Medulla oblongata (tissue), 1 donor: Measurements from ENCODE around the gene CHRNB1.
A peak's percentile ranks its signal among the peaks of the same experiment; 100 is the strongest.

ENCODE experiments used
- DNase-seq: peaks from one replicate; pipeline ENCODE4 v3.0.0-alpha.2; 2015; ENCODE audit errors: extremely low spot score

The CHRNB1 gene

DNA sequence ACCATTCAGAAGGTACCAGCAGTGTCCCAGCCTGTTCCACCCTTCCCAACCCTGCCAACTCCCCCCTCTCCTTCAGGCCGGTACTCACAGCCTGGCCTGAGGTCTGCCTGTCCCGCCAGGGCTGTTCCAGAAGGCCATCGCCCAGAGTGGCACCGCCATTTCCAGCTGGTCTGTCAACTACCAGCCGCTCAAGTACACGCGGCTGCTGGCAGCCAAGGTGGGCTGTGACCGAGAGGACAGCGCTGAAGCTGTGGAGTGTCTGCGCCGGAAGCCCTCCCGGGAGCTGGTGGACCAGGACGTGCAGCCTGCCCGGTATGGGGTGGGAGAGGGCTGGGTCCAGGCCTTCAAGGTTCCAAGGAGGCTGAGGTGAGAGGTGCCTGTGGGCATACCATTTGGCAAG is 30.0 kb upstream of the CHRNB1 start:
- no peak for DNase-seq

DNA sequence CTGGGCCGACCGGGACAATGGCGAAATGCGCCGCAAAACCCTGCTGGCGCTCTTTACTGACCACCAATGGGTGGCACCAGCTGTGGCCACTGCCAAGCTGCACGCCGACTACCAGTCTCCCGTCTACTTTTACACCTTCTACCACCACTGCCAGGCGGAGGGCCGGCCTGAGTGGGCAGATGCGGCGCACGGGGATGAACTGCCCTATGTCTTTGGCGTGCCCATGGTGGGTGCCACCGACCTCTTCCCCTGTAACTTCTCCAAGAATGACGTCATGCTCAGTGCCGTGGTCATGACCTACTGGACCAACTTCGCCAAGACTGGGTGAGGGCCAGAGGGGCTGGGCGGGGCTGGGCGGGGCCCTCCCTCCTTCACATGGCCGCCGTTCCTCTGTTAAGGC is 29.1 kb upstream of the CHRNB1 start:
- DNase-seq = no peak

DNA sequence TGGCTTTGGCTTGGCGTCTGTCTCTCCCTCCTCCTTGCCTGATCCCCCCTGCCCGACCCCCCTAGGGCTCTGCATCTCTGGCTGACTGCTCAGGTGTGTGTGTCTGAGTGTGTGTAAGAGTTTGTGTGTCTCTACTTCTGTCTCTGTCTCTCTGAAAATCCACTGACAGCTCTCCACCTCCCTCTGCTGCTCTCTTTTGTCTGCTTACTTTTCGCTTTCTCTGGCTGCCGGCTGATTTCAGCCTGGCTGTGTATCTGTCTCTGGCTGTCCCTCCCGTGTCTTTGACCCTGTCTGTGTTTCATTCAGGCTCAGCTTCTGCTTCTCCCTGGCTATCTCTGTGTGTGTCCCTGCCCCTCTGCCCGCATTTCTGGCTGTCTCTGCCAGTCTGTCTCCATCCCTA is 28.5 kb upstream of the CHRNB1 start:
- DNase-seq = no peak

DNA sequence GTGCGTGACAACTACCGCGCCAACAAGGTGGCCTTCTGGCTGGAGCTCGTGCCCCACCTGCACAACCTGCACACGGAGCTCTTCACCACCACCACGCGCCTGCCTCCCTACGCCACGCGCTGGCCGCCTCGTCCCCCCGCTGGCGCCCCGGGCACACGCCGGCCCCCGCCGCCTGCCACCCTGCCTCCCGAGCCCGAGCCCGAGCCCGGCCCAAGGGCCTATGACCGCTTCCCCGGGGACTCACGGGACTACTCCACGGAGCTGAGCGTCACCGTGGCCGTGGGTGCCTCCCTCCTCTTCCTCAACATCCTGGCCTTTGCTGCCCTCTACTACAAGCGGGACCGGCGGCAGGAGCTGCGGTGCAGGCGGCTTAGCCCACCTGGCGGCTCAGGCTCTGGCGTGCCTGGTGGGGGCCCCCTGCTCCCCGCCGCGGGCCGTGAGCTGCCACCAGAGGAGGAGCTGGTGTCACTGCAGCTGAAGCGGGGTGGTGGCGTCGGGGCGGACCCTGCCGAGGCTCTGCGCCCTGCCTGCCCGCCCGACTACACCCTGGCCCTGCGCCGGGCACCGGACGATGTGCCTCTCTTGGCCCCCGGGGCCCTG is 27.7 kb upstream of the CHRNB1 start:
- DNase-seq = no peak

DNA sequence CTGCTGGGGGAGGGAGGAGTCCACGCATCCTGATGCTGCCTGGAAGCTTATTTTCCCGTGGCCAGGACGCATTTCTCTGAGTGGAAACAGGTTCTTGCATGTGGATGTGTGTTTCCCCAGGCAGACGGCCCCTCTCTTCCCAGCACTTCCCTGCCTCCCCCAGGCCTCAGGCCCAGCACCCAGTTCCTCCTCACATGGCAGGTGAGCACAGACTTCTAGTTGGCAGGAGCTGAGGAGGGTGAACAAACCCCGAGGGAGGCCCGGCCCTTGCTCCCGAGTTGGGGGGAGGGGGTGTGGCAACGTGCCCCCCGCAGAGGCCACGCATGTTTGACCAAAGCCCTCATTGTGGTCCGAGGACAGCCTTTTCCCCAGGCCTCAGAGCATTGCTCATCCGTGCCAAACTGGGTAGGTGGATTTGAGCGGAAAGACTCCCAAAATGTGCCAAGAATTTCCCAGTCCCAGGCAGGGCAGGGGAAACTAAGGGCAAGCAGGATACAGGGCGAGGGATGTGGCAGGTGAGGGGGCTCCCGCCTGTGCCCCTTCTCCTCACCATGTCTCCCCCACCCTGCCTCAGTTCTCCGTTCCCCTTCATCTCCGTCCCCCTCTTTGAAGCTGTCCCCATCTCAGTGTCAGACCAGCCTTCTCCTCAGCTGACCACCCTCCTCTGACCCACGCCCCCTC is 26.2 kb upstream of the CHRNB1 start:
- DNase-seq = no peak

DNA sequence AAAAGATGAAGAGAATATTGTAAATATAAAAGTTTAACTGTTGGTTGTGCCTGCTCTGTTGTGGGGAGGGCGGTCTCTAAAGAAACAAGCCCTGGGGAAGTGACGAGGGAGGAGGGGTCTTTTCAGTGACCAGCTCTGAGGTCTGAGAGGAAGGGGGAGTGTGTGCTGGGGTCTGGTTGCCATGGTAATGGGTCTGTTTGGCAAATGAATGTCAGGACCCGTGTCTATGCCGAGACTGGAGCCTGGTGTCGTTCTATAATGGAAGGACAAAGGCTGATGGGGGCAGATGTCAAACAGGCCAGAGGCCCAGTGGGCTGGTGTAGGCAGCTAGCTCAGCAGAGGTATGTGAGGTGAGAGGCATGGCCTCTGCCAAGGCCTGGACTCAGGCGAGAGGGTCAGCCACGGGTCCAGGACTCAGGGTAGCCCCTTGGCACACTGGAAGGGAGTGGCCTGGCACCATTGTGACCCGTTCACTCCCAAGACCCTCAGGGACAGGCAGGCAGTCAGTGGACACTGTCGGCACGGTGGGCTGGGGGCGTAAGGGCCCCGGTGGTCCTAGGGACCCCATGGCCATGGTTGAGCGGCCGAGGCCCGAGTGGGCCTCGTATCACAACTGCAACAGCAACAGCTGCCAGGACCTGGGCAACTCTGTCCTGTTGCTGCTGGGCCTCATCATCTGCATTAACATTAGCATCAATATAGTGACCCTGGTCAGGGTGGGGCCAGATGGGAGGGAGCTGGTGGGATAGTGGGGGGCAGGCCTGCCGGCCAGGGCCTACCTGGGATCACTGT is 24.8 kb upstream of the CHRNB1 start, which contains the start of gene SPEM1:
Gene SPEM1, plus strand, starts transcription at position 506 of the 792 bp plus-strand sequence. Its CDS starts 61 bp downstream, at position 567.
- DNase-seq = no peak

DNA sequence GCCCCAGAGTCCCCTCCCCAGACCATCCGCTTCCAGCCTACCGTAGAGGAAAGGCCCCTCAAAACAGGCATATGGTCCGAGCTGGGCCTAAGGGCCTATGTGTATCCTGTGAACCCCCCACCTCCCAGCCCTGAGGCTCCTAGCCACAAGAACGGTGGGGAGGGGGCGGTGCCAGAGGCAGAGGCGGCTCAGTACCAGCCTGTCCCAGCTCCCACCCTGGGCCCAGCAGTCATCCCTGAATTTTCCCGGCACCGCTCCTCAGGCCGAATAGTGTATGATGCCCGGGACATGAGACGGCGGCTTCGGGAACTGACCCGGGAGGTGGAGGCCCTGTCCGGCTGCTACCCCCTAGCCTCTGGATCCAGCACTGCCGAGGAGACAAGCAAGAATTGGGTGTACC is 23.7 kb upstream of the CHRNB1 start:
- DNase-seq = no peak

DNA sequence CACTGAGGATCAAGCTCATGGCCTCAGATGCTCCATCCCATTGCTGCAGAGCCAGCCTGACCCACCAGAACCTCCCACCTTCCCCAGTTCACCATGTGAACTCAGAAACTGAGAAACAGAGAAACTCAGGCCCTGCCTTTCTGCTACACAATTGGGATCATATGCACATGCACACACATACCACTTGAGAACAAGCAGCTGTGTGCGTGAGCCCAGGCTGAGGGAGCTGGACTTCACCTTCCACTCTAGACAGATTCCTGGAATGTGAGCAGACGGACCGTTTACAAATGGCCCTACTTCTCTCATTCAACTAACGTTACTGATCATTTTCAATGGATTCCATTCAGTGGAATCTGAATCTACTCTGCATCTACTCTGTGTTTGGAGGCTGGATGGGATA is 21.2 kb upstream of the CHRNB1 start:
- no peak for DNase-seq

DNA sequence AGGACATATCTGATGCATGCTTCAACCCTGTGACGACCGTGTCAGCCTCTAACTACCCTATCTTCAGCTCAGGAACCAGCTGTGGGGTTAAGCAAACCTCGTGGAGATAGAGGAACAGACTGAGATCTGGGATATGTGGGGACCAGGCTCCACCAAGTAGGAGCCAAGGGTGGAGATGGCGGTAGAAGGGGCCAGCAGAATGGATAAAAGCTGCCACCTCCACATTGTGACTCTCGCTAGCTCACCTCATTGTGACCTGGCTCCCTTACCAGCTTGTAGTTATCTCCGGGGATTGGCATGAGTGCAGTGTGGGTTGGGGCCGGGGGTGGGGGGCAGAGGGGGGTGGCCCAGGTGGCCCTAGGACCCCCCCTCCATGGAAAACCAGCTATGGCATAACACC is 19.5 kb upstream of the CHRNB1 start, which contains the start of gene SPEM2:
Gene SPEM2, plus strand, starts transcription at position 301 of the 400 bp plus-strand sequence. Its CDS starts 73 bp downstream, at position 374.
- DNase-seq = no peak

DNA sequence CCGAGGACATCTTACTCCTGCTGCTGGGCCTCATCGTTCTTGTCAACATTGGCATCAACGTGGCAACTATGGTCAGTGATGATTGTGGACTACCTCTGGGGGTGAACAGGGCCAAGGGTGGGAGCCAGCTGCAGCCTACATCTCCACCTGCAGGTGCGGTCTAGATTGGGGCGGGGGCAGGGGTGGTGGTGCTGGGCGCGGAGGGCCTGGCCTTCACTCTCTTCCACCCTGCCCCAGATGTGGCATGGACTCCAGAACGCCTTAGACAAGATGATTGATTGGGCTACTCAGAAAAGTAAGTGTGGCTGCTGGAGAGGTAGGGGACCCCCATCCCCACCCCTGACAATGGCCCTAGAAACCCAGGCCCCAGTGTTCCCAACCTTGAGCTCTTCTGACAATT is 19.1 kb upstream of the CHRNB1 start:
- DNase-seq = no peak

DNA sequence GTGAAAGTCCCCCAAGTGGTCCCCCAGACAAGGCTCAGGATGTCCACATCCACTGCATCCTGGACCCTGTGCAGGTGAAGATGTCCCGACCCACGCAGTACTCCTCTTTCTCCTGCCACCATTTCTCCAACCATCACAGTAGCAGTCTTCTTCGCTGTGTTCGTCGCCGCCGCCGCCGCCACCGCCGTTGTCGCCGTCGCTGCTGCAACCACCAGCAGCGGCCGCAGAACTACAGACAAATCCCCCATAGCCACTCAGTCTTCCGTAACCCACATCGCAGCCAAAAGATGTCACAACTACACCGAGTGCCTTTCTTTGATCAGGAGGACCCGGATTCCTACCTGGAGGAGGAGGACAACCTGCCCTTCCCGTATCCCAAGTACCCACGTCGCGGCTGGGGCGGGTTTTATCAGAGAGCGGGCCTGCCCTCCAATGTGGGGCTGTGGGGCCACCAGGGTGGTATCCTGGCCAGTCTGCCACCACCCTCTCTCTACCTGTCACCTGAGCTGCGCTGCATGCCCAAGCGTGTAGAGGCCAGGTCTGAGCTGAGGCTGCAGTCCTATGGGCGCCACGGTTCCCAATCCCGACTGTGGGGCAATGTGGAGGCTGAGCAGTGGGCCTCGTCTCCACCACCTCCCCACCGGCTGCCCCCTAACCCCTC is 18.5 kb upstream of the CHRNB1 start:
- no peak for DNase-seq

DNA sequence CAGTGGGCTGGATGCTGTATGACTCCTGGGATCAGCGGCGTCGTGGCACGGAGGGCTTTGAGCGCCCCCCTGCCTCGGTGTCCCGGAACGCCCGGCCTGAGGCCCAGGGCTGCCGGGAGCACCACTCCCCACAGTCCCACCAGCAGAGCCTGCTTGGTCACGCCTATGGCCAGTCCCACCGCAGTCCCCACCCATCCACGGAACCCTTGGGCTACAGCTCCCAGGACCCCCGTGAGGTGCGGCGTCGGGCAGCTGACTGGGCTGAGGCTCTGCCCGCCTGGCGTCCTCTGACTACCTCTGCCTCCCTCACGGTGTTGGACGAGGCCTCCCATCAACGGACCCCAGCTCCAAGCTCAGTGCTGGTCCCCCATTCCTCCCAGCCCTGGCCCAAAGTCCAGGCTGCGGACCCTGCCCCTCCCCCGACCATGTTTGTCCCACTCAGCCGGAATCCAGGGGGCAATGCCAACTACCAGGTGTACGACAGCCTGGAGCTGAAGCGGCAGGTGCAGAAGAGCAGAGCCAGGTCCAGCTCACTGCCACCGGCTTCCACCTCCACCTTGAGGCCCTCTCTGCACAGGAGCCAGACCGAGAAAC is 17.9 kb upstream of the CHRNB1 start:
- DNase-seq = no peak

DNA sequence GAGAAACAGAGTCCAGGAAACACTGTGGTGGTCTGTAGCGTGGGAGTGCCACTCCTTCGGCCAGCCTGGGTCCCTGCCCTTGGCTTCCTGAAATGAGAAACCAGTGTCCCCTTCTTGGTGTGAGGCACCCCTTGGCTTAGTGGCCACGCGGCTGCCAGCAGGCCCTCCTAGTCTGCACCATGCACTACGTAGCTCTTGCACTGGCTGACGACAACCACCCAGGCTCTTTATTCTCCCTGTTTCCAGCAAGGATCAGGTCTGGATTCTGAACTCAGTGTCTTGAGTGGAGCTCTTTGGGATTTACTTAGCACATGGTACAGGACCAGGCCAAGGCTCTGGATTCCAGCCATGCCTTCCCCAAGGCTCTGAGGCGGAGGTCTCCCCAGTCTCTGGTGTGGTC is 17.3 kb upstream of the CHRNB1 start:
- DNase-seq = no peak

DNA sequence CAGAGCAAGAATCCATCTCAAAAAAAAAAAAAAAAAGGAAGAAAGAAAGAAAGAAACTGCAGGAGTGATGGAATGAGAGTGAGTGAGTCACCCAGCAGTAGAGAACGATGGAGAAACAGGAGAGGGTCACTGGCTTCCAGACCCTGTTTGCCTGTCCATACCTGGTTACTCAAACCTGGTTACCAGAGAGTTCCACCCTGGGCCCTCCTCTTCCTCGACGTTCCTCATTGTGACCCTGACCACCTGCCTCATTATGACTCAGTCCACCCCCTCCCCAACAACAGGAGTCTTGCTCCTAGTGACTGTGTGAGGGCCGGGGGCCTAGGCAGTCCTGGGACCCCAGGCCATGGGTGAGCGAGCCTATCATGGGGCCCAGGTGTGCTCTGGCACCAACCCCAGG is 16.3 kb upstream of the CHRNB1 start, which contains the start of gene SPEM3:
Gene SPEM3, plus strand, starts transcription at position 301 of the 400 bp plus-strand sequence. Its CDS starts 46 bp downstream, at position 347.
- no peak for DNase-seq

DNA sequence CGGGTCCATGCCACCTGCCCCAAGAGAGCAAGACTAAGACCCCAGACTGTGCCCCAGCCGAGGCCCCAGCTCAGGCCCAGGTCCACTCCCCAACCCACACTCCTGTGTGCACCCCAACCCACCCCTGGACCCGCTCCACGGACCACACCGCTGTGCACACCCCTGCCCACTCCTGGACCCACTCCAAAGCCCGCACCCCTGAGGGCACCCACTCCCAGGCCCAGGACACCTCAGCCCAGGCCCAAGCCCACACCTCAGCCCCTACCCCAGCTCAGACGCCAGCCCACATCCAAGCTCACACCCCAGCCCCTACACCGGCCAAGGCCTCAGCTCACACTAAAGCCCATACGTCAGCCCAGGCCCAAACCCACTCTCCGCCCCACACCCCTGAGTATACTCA is 15.1 kb upstream of the CHRNB1 start:
- no peak for DNase-seq

DNA sequence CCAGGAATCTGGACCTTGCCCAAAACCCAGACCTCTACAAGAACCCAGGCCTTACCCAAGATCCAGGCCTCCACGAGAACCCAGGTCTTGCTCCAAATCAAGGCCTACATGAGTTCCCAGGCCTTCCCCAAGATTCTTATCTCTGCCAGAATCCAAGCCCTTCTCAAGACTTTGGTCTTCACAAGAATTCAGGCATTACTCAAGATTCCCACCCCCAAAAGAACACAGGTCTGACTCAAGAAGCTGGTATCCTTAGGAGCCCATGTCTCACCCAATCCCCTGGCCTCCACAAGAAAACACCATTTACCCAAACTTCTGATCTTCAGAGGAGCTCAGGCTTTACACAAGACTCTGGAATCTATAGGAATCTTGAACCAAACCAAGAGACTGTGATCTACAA is 13.6 kb upstream of the CHRNB1 start:
- no peak for DNase-seq

DNA sequence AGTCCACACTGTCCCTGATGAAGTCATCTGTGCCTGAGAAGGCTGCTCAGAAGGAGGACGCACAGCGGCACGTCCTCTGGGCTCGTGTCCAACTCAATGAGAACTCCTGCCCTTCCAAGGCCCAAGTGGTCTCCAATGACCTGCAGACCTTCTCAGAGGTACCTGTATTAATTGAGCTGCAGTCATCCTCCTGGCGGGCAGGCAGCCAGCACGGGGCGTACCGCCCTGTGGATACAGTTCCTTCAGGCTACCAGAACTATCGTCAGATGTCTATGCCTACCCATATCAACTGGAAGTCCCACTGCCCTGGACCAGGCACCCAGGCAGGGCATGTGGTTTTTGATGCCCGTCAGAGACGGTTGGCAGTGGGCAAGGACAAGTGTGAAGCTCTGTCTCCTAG is 12.6 kb upstream of the CHRNB1 start:
- no peak for DNase-seq

DNA sequence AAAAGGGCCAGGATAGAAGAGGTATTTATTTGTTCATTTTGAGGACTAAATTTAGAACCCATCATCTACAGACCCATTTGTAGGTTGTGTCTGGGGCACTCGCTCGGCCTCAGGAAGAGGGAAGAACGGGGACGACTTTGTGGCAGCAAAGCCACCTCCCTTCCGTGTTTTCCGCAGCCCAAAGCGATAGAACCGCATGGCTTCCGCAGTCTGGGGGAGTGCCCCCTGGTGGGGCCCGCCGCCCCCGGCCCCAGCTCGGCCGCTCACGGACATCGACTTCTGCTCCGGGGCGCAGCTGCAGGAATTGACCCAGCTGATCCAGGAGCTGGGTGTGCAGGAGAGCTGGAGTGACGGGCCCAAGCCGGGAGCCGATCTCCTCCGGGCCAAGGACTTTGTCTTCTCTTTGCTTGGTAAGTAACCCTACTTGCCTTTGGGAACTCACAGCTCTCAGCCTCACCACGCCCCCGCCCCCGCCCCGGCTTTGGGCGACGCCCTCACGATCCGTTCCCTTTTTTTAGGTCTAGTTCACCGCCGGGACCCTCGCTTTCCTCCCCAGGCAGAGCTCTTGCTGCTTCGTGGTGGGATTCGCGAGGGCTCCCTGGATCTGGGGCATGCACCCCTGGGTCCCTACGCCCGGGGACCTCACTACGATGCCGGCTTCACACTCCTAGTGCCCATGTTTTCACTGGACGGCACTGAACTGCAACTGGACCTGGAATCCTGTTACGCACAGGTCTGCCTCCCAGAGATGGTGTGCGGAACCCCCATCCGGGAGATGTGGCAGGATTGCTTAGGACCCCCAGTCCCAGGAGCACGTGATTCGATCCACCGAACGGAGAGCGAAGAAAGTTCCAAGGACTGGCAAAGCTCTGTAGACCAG is 8.9 kb upstream of the CHRNB1 start:
- no peak for DNase-seq

DNA sequence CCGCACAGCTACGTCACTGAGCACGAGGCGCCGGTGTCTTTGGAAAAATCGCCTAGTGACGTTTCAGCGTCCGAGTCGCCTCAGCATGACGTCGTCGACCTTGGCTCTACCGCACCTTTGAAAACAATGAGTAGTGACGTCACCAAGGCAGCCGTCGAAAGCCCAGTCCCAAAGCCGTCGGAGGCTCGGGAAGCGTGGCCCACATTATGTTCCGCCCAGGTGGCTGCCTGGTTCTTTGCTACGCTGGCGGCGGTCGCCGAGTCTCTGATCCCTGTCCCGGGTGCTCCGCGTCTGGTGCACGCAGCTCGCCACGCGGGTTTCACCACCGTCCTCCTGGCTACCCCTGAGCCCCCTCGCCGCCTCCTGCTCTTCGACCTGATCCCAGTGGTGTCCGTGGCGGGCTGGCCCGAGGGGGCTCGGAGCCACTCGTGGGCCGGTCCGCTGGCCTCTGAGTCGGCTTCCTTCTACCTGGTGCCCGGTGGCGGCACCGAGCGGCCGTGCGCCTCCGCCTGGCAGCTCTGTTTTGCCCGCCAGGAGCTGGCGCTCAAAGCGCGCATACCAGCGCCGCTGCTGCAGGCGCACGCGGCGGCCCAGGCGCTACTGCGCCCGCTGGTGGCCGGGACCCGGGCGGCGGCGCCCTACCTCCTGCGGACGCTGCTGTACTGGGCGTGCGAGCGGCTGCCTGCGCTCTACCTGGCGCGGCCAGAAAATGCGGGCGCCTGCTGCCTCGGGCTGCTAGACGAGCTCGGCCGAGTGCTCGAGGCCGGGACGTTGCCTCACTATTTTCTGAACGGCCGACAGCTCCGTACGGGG is 8.1 kb upstream of the CHRNB1 start:
- peak; percentile 82 for DNase-seq

DNA sequence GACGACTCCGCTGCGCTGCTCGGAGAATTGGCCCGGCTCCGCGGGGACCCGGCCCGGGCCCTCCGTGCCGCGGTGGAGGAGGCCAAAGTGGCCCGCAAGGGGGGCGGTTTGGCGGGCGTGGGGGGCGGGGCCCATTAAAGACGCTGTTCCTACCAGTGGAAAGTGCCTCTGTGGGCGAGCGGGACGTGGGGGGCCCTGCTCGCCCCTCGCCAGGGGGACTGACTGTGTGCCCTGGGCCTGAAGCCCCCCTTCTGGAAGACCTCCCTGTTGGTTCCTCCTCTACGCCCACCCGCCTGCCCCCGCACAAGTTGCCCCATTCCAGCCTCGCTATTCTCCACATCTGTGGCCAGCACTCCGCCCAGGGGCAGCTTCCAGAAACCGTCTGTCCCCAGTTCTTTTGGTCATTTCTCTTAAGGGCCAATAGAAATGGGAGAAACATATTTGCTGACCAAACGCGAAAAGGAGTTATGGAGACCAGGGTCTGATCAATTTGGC is 7.4 kb upstream of the CHRNB1 start:
- no peak for DNase-seq
